Astrocyte (in vitro differentiated cells and primary cell): Measurements from ENCODE around the gene IQSEC3.

Experiments used
- EZH2 ChIP-seq: IDR thresholded peaks from 2 replicates; pipeline ENCODE4 v1.6.1; 2012; ENCODE audit warnings: mild to moderate bottlenecking, low read length, inconsistent platforms; ENCODE audit not compliant: insufficient read depth
- TF ChIP-seq, protein P1 (sequence below): IDR thresholded peaks from 2 replicates; pipeline ENCODE4 v1.5.1; 2011; ENCODE audit warnings: low read depth, mild to moderate bottlenecking, inconsistent platforms, low read length, moderate library complexity; ENCODE audit not compliant: insufficient read depth

- no peak for TF ChIP-seq EZH2
- TF ChIP-seq, protein P1, sequence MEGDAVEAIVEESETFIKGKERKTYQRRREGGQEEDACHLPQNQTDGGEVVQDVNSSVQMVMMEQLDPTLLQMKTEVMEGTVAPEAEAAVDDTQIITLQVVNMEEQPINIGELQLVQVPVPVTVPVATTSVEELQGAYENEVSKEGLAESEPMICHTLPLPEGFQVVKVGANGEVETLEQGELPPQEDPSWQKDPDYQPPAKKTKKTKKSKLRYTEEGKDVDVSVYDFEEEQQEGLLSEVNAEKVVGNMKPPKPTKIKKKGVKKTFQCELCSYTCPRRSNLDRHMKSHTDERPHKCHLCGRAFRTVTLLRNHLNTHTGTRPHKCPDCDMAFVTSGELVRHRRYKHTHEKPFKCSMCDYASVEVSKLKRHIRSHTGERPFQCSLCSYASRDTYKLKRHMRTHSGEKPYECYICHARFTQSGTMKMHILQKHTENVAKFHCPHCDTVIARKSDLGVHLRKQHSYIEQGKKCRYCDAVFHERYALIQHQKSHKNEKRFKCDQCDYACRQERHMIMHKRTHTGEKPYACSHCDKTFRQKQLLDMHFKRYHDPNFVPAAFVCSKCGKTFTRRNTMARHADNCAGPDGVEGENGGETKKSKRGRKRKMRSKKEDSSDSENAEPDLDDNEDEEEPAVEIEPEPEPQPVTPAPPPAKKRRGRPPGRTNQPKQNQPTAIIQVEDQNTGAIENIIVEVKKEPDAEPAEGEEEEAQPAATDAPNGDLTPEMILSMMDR: no peak
These were observed 123.0 kb downstream of the IQSEC3 start for GRCh38 chr12:189622-189962.
